Neuronal stem cell (in vitro differentiated cells): ENCODE results near the gene LDLRAD3.
A peak's percentile ranks its signal among the peaks of the same experiment; 100 is the strongest.

Source experiments
- DNase-seq: peaks from one replicate; pipeline ENCODE4 v3.0.0-alpha.2; 2013; ENCODE audit warnings: low spot score
- H2AFZ ChIP-seq: one replicate; pipeline ENCODE4 v1.6.1; 2013; ENCODE audit warnings: mild to moderate bottlenecking, low read length, inconsistent platforms
- H2AK5ac ChIP-seq: 2 replicates; pipeline ENCODE4 v1.6.1; 2013; ENCODE audit warnings: low read depth, mild to moderate bottlenecking, inconsistent platforms, low read length, moderate library complexity, mixed read lengths
- H2BK120ac ChIP-seq: 2 replicates; pipeline ENCODE4 v1.6.1; 2013; ENCODE audit warnings: low read depth, mild to moderate bottlenecking, inconsistent platforms, low read length, moderate library complexity, mixed read lengths
- H2BK12ac ChIP-seq: one replicate; pipeline ENCODE4 v1.6.1; 2013; ENCODE audit warnings: low read length, inconsistent platforms
- H2BK15ac ChIP-seq: 2 replicates; pipeline ENCODE4 v1.6.1; 2013; ENCODE audit warnings: mild to moderate bottlenecking, low read length, inconsistent platforms, mixed read lengths
- H2BK5ac ChIP-seq: one replicate; pipeline ENCODE4 v1.6.1; 2013; ENCODE audit warnings: inconsistent platforms, mild to moderate bottlenecking, low read length, moderate library complexity
- H3K14ac ChIP-seq: one replicate; pipeline ENCODE4 v1.6.1; 2013; ENCODE audit warnings: low read length, inconsistent platforms
- H3K18ac ChIP-seq: 2 replicates; pipeline ENCODE4 v1.6.1; 2013; ENCODE audit warnings: low read length, inconsistent platforms
- H3K23ac ChIP-seq: 2 replicates; pipeline ENCODE4 v1.6.1; 2013; ENCODE audit warnings: low read depth, mild to moderate bottlenecking, mixed read lengths, low read length, inconsistent platforms; ENCODE audit not compliant: poor library complexity
- H3K27ac ChIP-seq: replicated peaks from 3 replicates; pipeline ENCODE4 v1.5.1; 2013; ENCODE audit warnings: low read length, inconsistent platforms
- H3K27me3 ChIP-seq, 3 experiments: 2 replicates each; pipeline ENCODE4 v1.6.1; 2013; ENCODE audit warnings: low read length in 3 of 3, mild to moderate bottlenecking in 2 of 3, inconsistent platforms in 1 of 3, low read depth in 1 of 3, mixed read lengths in 1 of 3, moderate library complexity in 1 of 3; ENCODE audit not compliant: control insufficient read depth in 3 of 3, insufficient read depth in 3 of 3
- H3K36me3 ChIP-seq, 2 donors: replicated peaks in 1 of 2; 2 replicates each; pipeline ENCODE4 v1.6.1; 2013; ENCODE audit warnings: low read length in 2 of 2; ENCODE audit not compliant: control insufficient read depth in 2 of 2, insufficient read depth in 2 of 2
- H3K4ac ChIP-seq: 2 replicates; pipeline ENCODE4 v1.6.1; 2013; ENCODE audit warnings: inconsistent platforms, mild to moderate bottlenecking, low read length, moderate library complexity
- H3K4me1 ChIP-seq, 2 donors: 1 replicate in 1 of 2; 2 replicates in 1 of 2; pipeline ENCODE4 v1.6.1; 2013; ENCODE audit warnings: low read length in 2 of 2, low read depth in 1 of 2; ENCODE audit not compliant: control insufficient read depth in 2 of 2, insufficient read depth in 1 of 2
- H3K4me2 ChIP-seq: one replicate; pipeline ENCODE4 v1.6.1; 2013; ENCODE audit warnings: mild to moderate bottlenecking, low read length, inconsistent platforms; ENCODE audit not compliant: insufficient read depth, poor library complexity, severe bottlenecking
- H3K4me3 ChIP-seq, 2 donors: 2 replicates each; pipeline ENCODE4 v1.5.1; 2013; ENCODE audit warnings: low read length in 2 of 2, mild to moderate bottlenecking in 2 of 2, inconsistent platforms in 1 of 2, moderate library complexity in 1 of 2
- H3K79me1 ChIP-seq: one replicate; pipeline ENCODE4 v1.6.1; 2013; ENCODE audit warnings: low read depth, mild to moderate bottlenecking, inconsistent platforms, low read length, moderate library complexity
- H3K9ac ChIP-seq: one replicate; pipeline ENCODE4 v1.6.1; 2013; ENCODE audit warnings: mild to moderate bottlenecking, low read depth, low read length, inconsistent platforms; ENCODE audit not compliant: poor library complexity
- H3K9me3 ChIP-seq, 2 donors: replicated peaks in 1 of 2; 2 replicates each; pipeline versions ENCODE3 to v1.6.1; 2013; ENCODE audit warnings: low read length in 2 of 2, mild to moderate bottlenecking in 2 of 2, inconsistent platforms in 1 of 2, low read depth in 1 of 2, mixed read lengths in 1 of 2, moderate library complexity in 1 of 2; ENCODE audit not compliant: control insufficient read depth in 2 of 2, insufficient read depth in 1 of 2
- H4K8ac ChIP-seq: one replicate; pipeline ENCODE4 v1.6.1; 2013; ENCODE audit warnings: low read depth, mild to moderate bottlenecking, inconsistent platforms, low read length, moderate library complexity
- H4K91ac ChIP-seq: one replicate; pipeline ENCODE4 v1.6.1; 2013; ENCODE audit warnings: low read length, low read depth, mild to moderate bottlenecking, inconsistent platforms; ENCODE audit not compliant: poor library complexity
- WGBS, 2 donors: extraction: QIAGEN DNeasy Blood & Tissue Kit; methylation state at CpG; one replicate each; pipeline ENCODE4 v1.1.7; 2013; ENCODE audit warnings: missing lambda C conversion rate in 2 of 2, mixed read lengths in 1 of 2; ENCODE audit not compliant: insufficient read length in 2 of 2, insufficient replicate concordance in 1 of 2; ENCODE audit errors: extremely low coverage in 2 of 2; 5-methylcytosine and 5-hydroxymethylcytosine counted together

LDLRAD3 gene

GRCh38 chr11:36214480-36214879 lies 270.6 kb downstream of the LDLRAD3 start:
- peaks cover 2% of the 10 kb centered on the region for H3K79me1 ChIP-seq
- H3K4me1 ChIP-seq: peaks cover 13 to 22% of the 10 kb centered on the region in 2 donors
- no peak overlapping the region for H2BK15ac ChIP-seq
- H3K4me2 ChIP-seq: no peak overlapping the region
- no peak overlapping the region for H3K4ac ChIP-seq
- no peak overlapping the region for H3K9ac ChIP-seq
- no peaks in the 10 kb centered on the region for H3K27me3 ChIP-seq
- no peak overlapping the region for H3K23ac ChIP-seq
- no peaks in the 10 kb centered on the region for H3K36me3 ChIP-seq
- no peak overlapping the region for H3K4me3 ChIP-seq
- no peak overlapping the region for H4K8ac ChIP-seq
- peak overlapping the region; percentile 32 for H3K18ac ChIP-seq
- no peak overlapping the region for H3K27ac ChIP-seq
- no peak overlapping the region for H4K91ac ChIP-seq
- H2AFZ ChIP-seq: no peak overlapping the region
- DNase-seq: no peak
- H2BK5ac ChIP-seq: no peak overlapping the region
- peaks cover 0 to 3% of the 10 kb centered on the region in 2 donors for H3K9me3 ChIP-seq
- H2AK5ac ChIP-seq: peak overlapping the region; percentile 52
- H2BK12ac ChIP-seq: no peak overlapping the region
- peak overlapping the region; percentile 27 for H2BK120ac ChIP-seq
- no CpG with 5 or more reads among the region's 3 CpGs for WGBS, 2 donors
- H3K14ac ChIP-seq: no peak overlapping the region

GRCh38 chr11:36214976-36215692 lies 271.3 kb downstream of the LDLRAD3 start:
- no peak for DNase-seq
- Histone ChIP-seq H3K36me3 (no peaks in the 10 kb centered on the region), H2AFZ (no peak overlapping the region), H2AK5ac (peak overlapping the region; percentile 20), H2BK15ac (no peak overlapping the region), H3K14ac (no peak overlapping the region), H3K9me3 (peaks cover 0 to 9% of the 10 kb centered on the region in 2 donors), H3K23ac (no peak overlapping the region), H3K4ac (no peak overlapping the region), H3K18ac (peak overlapping the region; percentile 84), H2BK120ac (no peak overlapping the region), H3K4me1 (peaks cover 13 to 22% of the 10 kb centered on the region in 2 donors), H2BK5ac (no peak overlapping the region), H4K91ac (no peak overlapping the region), H2BK12ac (no peak overlapping the region), H3K4me2 (no peak overlapping the region), H3K27ac (no peak overlapping the region), H3K79me1 (peaks cover 2% of the 10 kb centered on the region), H4K8ac (no peak overlapping the region), H3K4me3 (no peak overlapping the region), H3K27me3 (no peaks in the 10 kb centered on the region), H3K9ac (peak overlapping the region; percentile 63)
- no CpG with 5 or more reads among the region's 13 CpGs for WGBS, 2 donors

- no peaks in the 10 kb centered on the region for H3K27me3 ChIP-seq
- no peak overlapping the region for H2AFZ ChIP-seq
- H4K8ac ChIP-seq: no peak overlapping the region
- no peak overlapping the region for H3K4ac ChIP-seq
- H3K14ac ChIP-seq: no peak overlapping the region
- no peak for DNase-seq
- no peak overlapping the region for H2BK5ac ChIP-seq
- no peak overlapping the region for H4K91ac ChIP-seq
- H2AK5ac ChIP-seq: no peak overlapping the region
- no peak overlapping the region for H2BK15ac ChIP-seq
- no peak overlapping the region for H3K27ac ChIP-seq
- H3K9ac ChIP-seq: peak overlapping the region; percentile 63
- H3K9me3 ChIP-seq: peaks cover 0 to 12% of the 10 kb centered on the region in 2 donors
- peaks cover 13 to 22% of the 10 kb centered on the region in 2 donors for H3K4me1 ChIP-seq
- no peak overlapping the region for H2BK12ac ChIP-seq
- H2BK120ac ChIP-seq: no peak overlapping the region
- WGBS, 2 donors: no CpG with 5 or more reads among the region's 7 CpGs
- H3K23ac ChIP-seq: no peak overlapping the region
- no peak overlapping the region for H3K4me2 ChIP-seq
- H3K36me3 ChIP-seq: no peaks in the 10 kb centered on the region
- H3K4me3 ChIP-seq: no peak overlapping the region
- H3K79me1 ChIP-seq: peaks cover 2% of the 10 kb centered on the region
- peak overlapping the region; percentile 20 for H3K18ac ChIP-seq
Measured at GRCh38 chr11:36215693-36216060, 271.8 kb downstream of the LDLRAD3 start.

GRCh38 chr11:36216061-36216615 lies 272.3 kb downstream of the LDLRAD3 start:
- no peak for DNase-seq
- H3K27me3 ChIP-seq: no peaks in the 10 kb centered on the region
- H3K23ac ChIP-seq: no peak overlapping the region
- no peak overlapping the region for H3K4ac ChIP-seq
- peaks cover 2% of the 10 kb centered on the region for H3K79me1 ChIP-seq
- H3K27ac ChIP-seq: no peak overlapping the region
- H3K9me3 ChIP-seq: peaks cover 0 to 12% of the 10 kb centered on the region in 2 donors
- no peaks in the 10 kb centered on the region for H3K36me3 ChIP-seq
- no peak overlapping the region for H3K4me3 ChIP-seq
- no peak overlapping the region for H2BK12ac ChIP-seq
- no peak overlapping the region for H3K14ac ChIP-seq
- no peak overlapping the region for H3K4me2 ChIP-seq
- no peak overlapping the region for H2BK5ac ChIP-seq
- H2AK5ac ChIP-seq: no peak overlapping the region
- WGBS, 2 donors: no CpG with 5 or more reads among the region's 3 CpGs
- H3K9ac ChIP-seq: no peak overlapping the region
- H3K4me1 ChIP-seq: peaks cover 13 to 22% of the 10 kb centered on the region in 2 donors
- H4K91ac ChIP-seq: no peak overlapping the region
- H2BK120ac ChIP-seq: no peak overlapping the region
- H4K8ac ChIP-seq: no peak overlapping the region
- no peak overlapping the region for H2AFZ ChIP-seq
- no peak overlapping the region for H2BK15ac ChIP-seq
- H3K18ac ChIP-seq: peak overlapping the region; percentile 20
